Gastroesophageal sphincter (tissue), 4 donors: Measurements from ENCODE around the gene NECTIN3. TPM values are rescaled to one million over a fixed set of nuclear protein-coding genes. Genes with fewer than 3 reads are reported as not detected.

Experiments used
- ATAC-seq: fragments of 150-250 bp; one replicate; pipeline ENCODE4 v1.9.1; 2016; ENCODE audit warnings: mild to moderate bottlenecking, moderate library complexity
- H3K27ac ChIP-seq, 4 donors: fragments of 200-600 bp; sonication (generic) in 3 of 4; 1 replicate in 3 of 4; 2 replicates in 1 of 4; pipeline ENCODE4 v1.5.1; 2016 to 2019
- H3K27me3 ChIP-seq: fragments of 200-600 bp; sonication (generic); one replicate; pipeline ENCODE4 v1.5.1; 2019
- H3K36me3 ChIP-seq, 2 donors: fragments of 200-600 bp; sonication (generic); one replicate each; pipeline ENCODE4 v1.5.1; 2019; ENCODE audit warnings: control low read depth in 1 of 2
- H3K4me1 ChIP-seq, 3 donors: fragments of 200-600 bp; sonication (generic); 1 replicate in 2 of 3; 2 replicates in 1 of 3; pipeline ENCODE4 v1.5.1; 2016 to 2019; ENCODE audit warnings: control low read depth in 2 of 3
- H3K4me3 ChIP-seq, 2 donors: fragments of 200-600 bp; sonication (generic); one replicate each; pipeline ENCODE4 v1.5.1; 2019; ENCODE audit warnings: mild to moderate bottlenecking in 1 of 2, moderate library complexity in 1 of 2
- H3K9me3 ChIP-seq, 3 donors: fragments of 200-600 bp; sonication (generic); one replicate each; pipeline ENCODE4 v1.5.1; 2017 to 2019; ENCODE audit warnings: control low read depth in 2 of 3
- EP300 ChIP-seq: sonication (generic); formaldehyde crosslinking; IDR thresholded peaks from one replicate; pipeline ENCODE4 v1.6.1; 2017; ENCODE audit warnings: antibody characterized with exemption, mild to moderate bottlenecking
- POLR2A ChIP-seq, 2 donors: fragments of 450-650 bp; IDR thresholded peaks; one replicate each; pipeline ENCODE4 v1.6.1; 2017; ENCODE audit warnings: antibody characterized with exemption in 2 of 2, mild to moderate bottlenecking in 2 of 2, moderate library complexity in 1 of 2
- POLR2AphosphoS5 ChIP-seq: sonication (generic); formaldehyde crosslinking; IDR thresholded peaks from one replicate; pipeline ENCODE4 v1.6.1; 2017; ENCODE audit warnings: antibody characterized with exemption
- WGBS, 2 donors: methylation state at CpG; one replicate each; pipeline ENCODE4 v1.1.5; 2018; ENCODE audit warnings: low coverage in 1 of 2; 5-methylcytosine and 5-hydroxymethylcytosine counted together
- total RNA-seq, 4 donors: library from RNA; depleted of rRNA; stranded (reverse); fragments of >200 nt; gene quantifications; one replicate each; pipeline ENCODE4 v1.1.0, GENCODE V29; 2016
- TF ChIP-seq, protein P1 (sequence below), 4 experiments: fragments of 200-600 bp in 2 of 4; fragments of 450-650 bp in 2 of 4; sonication (generic) in 1 of 4; IDR thresholded peaks; one replicate each; pipeline ENCODE4 v1.5.1; 2017 to 2019; ENCODE audit warnings: antibody characterized with exemption in 4 of 4, mild to moderate bottlenecking in 2 of 4, moderate library complexity in 2 of 4

Gene NECTIN3
- total RNA-seq, 4 donors from 2014 or later, result 22.3 to 45.1 (median 31.1) TPM

DNA sequence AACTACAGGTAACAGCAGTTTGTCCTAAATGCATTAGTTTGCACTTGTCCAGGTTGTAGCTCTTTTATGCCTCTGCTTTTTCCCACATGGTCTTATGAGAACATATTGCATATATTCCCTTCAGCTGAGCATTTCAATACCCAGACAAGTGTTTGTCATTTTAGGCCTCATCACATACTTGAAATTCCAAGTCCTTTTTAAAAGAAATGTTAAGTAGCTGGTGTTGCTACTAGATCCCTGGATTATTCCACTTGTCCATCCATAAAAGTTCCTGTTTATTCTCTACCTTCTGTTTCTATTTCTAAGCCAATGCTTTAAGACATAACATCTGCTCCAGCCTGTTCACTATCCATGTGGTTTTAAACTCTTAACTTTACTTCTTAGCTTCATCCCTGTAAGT, 128.4 kb downstream of the NECTIN3 start:
- no peak overlapping the region for H3K4me3 ChIP-seq
- no peak overlapping the region for H3K27ac ChIP-seq
- H3K36me3 ChIP-seq, result peaks cover 0 to 21% of the 10 kb centered on the region in 2 donors
- TF ChIP-seq, protein P1, sequence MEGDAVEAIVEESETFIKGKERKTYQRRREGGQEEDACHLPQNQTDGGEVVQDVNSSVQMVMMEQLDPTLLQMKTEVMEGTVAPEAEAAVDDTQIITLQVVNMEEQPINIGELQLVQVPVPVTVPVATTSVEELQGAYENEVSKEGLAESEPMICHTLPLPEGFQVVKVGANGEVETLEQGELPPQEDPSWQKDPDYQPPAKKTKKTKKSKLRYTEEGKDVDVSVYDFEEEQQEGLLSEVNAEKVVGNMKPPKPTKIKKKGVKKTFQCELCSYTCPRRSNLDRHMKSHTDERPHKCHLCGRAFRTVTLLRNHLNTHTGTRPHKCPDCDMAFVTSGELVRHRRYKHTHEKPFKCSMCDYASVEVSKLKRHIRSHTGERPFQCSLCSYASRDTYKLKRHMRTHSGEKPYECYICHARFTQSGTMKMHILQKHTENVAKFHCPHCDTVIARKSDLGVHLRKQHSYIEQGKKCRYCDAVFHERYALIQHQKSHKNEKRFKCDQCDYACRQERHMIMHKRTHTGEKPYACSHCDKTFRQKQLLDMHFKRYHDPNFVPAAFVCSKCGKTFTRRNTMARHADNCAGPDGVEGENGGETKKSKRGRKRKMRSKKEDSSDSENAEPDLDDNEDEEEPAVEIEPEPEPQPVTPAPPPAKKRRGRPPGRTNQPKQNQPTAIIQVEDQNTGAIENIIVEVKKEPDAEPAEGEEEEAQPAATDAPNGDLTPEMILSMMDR (IDR thresholded peaks at IDR 0.05), result no peak
- TF ChIP-seq POLR2AphosphoS5 (no peak), POLR2A (IDR thresholded peaks at IDR 0.05) (no peak), EP300 (no peak)
- no peaks in the 10 kb centered on the region for H3K9me3 ChIP-seq
- no peak for ATAC-seq
- H3K27me3 ChIP-seq, result no peaks in the 10 kb centered on the region
- H3K4me1 ChIP-seq, result no peaks in the 10 kb centered on the region

DNA sequence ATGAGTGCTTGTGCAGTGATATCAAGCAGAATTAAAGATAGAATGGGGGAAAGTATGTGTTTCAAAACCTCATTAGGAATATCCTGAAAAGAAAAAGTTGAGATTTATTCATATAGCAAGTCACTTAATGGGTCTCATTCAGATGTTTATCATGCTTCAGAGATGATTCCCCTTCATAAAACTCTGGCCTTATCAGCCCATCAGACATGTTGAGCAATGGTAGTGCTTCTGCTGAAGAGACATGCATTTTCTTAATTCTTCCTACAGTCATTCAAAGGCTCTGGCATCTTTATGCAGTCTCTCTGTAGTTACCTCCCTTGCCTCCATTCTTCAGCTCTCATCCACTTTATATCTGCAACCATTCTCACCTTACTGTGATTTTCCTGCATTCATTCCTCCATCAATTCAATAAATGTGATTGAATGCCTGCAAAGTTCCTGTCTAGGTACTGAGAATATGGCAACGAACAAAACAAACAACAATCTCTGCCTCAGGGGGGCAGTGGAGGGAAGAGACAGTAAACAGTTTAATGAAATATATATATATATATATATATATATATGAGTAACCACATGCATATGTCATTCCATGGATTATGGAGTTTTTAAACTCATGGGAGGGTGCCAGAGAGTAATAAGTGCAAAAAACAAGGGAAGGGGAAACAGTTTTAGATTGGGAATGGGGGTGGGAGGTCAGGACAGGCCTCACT, 138.5 kb downstream of the NECTIN3 start:
- no peak for TF ChIP-seq POLR2AphosphoS5
- TF ChIP-seq, protein P1 (IDR thresholded peaks at IDR 0.05), result no peak
- no peak for TF ChIP-seq POLR2A (IDR thresholded peaks at IDR 0.05)
- TF ChIP-seq EP300, result no peak
- Histone ChIP-seq H3K4me1 (no peaks in the 10 kb centered on the region), H3K27me3 (no peaks in the 10 kb centered on the region), H3K4me3 (no peak overlapping the region), H3K36me3 (no peaks in the 10 kb centered on the region), H3K9me3 (no peaks in the 10 kb centered on the region), H3K27ac (no peak overlapping the region)
- ATAC-seq, result no peak
- WGBS, 2 donors, result 63 to 83% methylated on average over 1 of the region's 1 CpG

DNA sequence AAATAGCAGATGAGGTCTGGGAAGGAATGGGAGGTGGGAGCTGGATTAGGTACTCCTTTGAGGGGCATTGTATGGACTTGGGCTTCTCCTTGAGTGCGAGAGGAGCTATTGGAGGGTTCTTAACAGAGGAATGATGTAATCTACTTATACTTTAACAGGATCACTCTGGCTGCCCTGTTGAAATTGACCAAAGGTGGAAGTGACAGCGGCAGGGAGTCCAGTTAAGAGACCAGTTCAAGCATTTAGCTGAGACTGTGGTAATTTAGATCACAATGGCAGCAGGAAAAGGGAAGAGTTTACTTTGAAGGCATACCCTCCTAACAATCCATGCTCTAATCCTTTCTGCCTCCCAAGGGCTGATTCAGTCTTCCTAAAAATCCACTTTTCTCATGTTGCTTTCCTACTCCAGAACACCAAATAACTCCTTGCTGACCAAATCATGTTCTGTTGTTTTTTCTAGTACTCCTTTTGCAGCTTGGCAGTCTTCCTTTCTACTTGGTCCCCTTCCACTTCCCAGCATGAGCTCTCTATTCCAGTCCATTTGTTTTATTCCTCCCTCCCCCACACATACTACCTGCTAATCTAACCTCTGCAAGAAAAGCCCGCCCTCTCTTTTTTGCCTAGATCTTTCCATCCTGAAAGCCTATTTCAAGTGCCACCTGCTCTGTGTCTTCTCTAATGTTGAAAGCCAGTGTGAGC, 139.4 kb downstream of the NECTIN3 start:
- Histone ChIP-seq H3K36me3 (no peaks in the 10 kb centered on the region), H3K27ac (no peak overlapping the region), H3K27me3 (no peaks in the 10 kb centered on the region), H3K4me1 (no peaks in the 10 kb centered on the region), H3K4me3 (no peak overlapping the region), H3K9me3 (no peaks in the 10 kb centered on the region)
- TF ChIP-seq EP300 (no peak), POLR2A (IDR thresholded peaks at IDR 0.05) (no peak), POLR2AphosphoS5 (no peak)
- TF ChIP-seq, protein P1 (IDR thresholded peaks at IDR 0.05), result no peak
- ATAC-seq, result no peak
- WGBS, 2 donors, result 89 to 91% methylated on average over 3 of the region's 3 CpGs

DNA sequence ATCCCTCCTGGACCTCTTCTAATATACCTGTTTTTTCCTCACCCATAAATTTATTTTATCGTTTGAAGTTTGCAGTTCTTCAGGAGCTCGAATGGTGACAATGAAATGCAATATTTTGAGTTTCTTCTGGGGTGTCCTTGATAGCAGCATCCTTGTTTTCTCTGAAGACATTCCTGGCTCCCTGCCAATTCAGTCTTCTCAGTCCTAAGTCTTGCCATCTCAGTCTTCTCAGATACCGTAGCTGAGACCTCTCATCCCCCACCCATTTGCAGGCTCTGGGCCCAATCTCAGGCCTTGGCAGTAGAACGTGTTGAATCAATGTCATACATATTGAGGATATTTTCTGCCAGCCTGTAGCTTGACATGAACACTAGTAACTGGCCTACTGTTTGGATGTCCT, 140.9 kb downstream of the NECTIN3 start:
- Histone ChIP-seq H3K36me3 (no peaks in the 10 kb centered on the region), H3K9me3 (no peaks in the 10 kb centered on the region), H3K27ac (no peak overlapping the region), H3K4me1 (no peaks in the 10 kb centered on the region), H3K27me3 (no peaks in the 10 kb centered on the region), H3K4me3 (no peak overlapping the region)
- ATAC-seq, result no peak
- no peak for TF ChIP-seq POLR2AphosphoS5
- WGBS, 2 donors, result 83 to 91% methylated on average over 4 of the region's 4 CpGs

DNA sequence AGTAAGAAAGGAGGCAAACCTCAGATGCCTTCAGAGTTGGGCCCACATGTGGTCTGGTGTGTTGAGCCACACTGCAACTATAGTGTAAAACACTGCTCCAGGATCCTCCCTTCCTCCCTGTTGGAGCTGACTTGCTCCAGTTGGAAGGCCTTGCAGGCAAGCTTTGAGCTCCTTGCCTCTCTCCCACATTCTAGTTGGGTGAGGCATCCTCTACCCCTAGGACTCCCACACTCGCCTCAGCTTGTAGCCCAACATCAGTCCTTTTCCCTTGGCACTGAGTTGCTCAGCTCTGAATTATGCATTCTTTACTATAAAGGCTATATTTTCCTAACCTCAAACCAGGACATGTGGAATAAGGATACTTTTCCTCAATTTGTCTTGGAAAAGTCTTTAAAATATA, 143.9 kb downstream of the NECTIN3 start:
- Histone ChIP-seq H3K4me3 (no peak overlapping the region), H3K27me3 (no peaks in the 10 kb centered on the region), H3K9me3 (no peaks in the 10 kb centered on the region), H3K27ac (no peak overlapping the region), H3K36me3 (no peaks in the 10 kb centered on the region), H3K4me1 (no peaks in the 10 kb centered on the region)
- ATAC-seq, result no peak
- TF ChIP-seq POLR2A (IDR thresholded peaks at IDR 0.05) (no peak), POLR2AphosphoS5 (no peak), EP300 (no peak)
- TF ChIP-seq, protein P1 (IDR thresholded peaks at IDR 0.05), result no peak
- 60 to 90% methylated on average over 1 of the region's 1 CpG for WGBS, 2 donors
